ENCODE measurements around the gene RTF1. TPM values are rescaled to one million over a fixed set of nuclear protein-coding genes. Genes with fewer than 3 reads are reported as not detected.

The RTF1 gene
- total RNA-seq, 1 donor from 2014 or later: 7.6 TPM

DNA sequence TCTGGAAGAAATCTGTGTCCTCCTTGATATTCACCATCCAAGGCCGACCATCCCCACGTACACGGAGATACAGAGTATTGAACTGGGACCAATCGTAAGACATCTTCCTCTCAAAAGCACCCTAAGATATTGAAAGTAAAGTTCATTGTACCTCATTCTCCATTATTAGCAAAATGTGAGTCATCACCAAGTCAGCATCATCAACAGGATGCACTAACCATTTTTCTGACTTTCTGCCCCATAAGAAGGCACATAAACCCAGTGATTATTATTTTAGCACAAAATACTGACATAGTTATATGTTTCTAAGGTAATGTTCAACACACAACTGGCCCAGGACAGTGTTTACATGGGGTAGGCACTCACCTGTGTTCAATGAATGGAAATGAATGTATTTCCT, 22.0 kb upstream of the RTF1 start:
- TF ChIP-seq CTCF (IDR thresholded peaks at IDR 0.05; ENCODE audit: insufficient read depth, low read length, severe bottlenecking): no peak

DNA sequence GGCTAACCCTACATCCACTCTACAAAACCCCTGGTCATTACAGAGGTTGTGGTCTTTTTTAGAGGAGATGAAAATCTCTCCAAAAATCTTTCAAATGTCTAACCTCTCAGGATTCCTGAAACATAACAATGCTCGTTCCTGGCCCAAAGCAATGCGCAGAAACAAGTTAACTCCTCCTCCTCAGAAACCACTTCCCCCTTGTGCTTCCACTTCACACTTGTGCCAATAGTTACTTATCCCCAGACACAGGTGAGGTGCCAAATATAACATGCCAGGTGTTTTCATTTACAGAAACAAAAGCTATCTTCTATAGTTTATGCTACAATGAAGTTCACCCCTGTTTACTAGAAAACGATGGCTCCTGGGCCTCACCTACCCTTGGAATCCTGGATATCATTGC, 20.8 kb upstream of the RTF1 start:
- Histone ChIP-seq H3K27me3 (ENCODE audit: control insufficient read depth, insufficient read depth, low read length) (no peaks in the 10 kb centered on the region), H3K36me3 (ENCODE audit: control insufficient read depth, insufficient read depth, low read length) (no peaks in the 10 kb centered on the region), H3K4me3 (ENCODE audit: low read depth, low read length) (no peak overlapping the region)
- no peak for TF ChIP-seq CTCF (IDR thresholded peaks at IDR 0.05; ENCODE audit: insufficient read depth, low read length, severe bottlenecking)
- DNase-seq (ENCODE audit: low read depth): no peak
- no peak for FAIRE-seq

More for the DNA sequence above, 22.0 kb upstream of the RTF1 start:
- H3K4me3 ChIP-seq (ENCODE audit: low read depth, low read length): no peak overlapping the region
- FAIRE-seq: no peak
- no peaks in the 10 kb centered on the region for H3K36me3 ChIP-seq (ENCODE audit: control insufficient read depth, insufficient read depth, low read length)
- H3K27me3 ChIP-seq (ENCODE audit: control insufficient read depth, insufficient read depth, low read length): no peaks in the 10 kb centered on the region
- DNase-seq (ENCODE audit: low read depth): no peak

GRCh38 chr15:41401904-41402267, 15.0 kb upstream of the RTF1 start:
- no peak for TF ChIP-seq CTCF (IDR thresholded peaks at IDR 0.05; ENCODE audit: insufficient read depth, low read length, severe bottlenecking)
- no peak for DNase-seq (ENCODE audit: low read depth)
- Histone ChIP-seq H3K27me3 (ENCODE audit: control insufficient read depth, insufficient read depth, low read length) (no peaks in the 10 kb centered on the region), H3K4me3 (ENCODE audit: low read depth, low read length) (peak overlapping the region; percentile 74), H3K36me3 (ENCODE audit: control insufficient read depth, insufficient read depth, low read length) (no peaks in the 10 kb centered on the region)
- FAIRE-seq: no peak

- FAIRE-seq: no peak
Observed at GRCh38 chr15:41407341-41407740, 9.6 kb upstream of the RTF1 start.

DNA sequence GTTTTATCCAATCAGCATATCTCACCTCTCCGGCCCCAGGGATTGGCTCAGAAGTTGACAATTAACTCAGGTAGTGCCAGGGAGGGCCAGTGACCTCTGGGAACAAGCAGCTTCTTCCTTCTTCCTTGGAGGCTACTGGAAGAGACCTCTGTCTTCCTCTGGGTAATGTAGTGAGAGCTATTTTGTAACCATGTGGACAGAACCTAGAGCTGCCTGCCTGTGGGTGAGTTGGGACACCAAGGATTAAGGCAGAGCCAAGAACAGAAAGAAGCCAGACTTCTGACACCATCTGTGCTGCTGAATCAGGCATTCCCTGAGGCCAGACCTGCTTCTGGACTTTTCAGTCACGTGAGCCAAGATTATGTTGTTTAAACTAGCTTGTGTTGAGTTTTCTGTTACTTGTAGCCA, 8.7 kb upstream of the RTF1 start:
- Histone ChIP-seq H3K36me3 (ENCODE audit: control insufficient read depth, insufficient read depth, low read length) (no peaks in the 10 kb centered on the region), H3K27me3 (ENCODE audit: control insufficient read depth, insufficient read depth, low read length) (no peaks in the 10 kb centered on the region), H3K4me3 (ENCODE audit: low read depth, low read length) (no peak overlapping the region)
- DNase-seq (ENCODE audit: low read depth) (peak; percentile 55), FAIRE-seq (no peak)
- no peak for TF ChIP-seq CTCF (IDR thresholded peaks at IDR 0.05; ENCODE audit: insufficient read depth, low read length, severe bottlenecking)

More at GRCh38 chr15:41407341-41407740, 9.6 kb upstream of the RTF1 start:
- Histone ChIP-seq H3K27me3 (ENCODE audit: control insufficient read depth, insufficient read depth, low read length) (no peaks in the 10 kb centered on the region), H3K36me3 (ENCODE audit: control insufficient read depth, insufficient read depth, low read length) (no peaks in the 10 kb centered on the region), H3K4me3 (ENCODE audit: low read depth, low read length) (no peak overlapping the region)
- no peak for TF ChIP-seq CTCF (IDR thresholded peaks at IDR 0.05; ENCODE audit: insufficient read depth, low read length, severe bottlenecking)
- DNase-seq (ENCODE audit: low read depth): no peak

GRCh38 chr15:41411031-41411430, 5.9 kb upstream of the RTF1 start:
- peak; percentile 56 for DNase-seq (ENCODE audit: low read depth)
- Histone ChIP-seq H3K27me3 (ENCODE audit: control insufficient read depth, insufficient read depth, low read length) (no peaks in the 10 kb centered on the region), H3K4me3 (ENCODE audit: low read depth, low read length) (no peak overlapping the region), H3K36me3 (ENCODE audit: control insufficient read depth, insufficient read depth, low read length) (no peaks in the 10 kb centered on the region)
- no peak for FAIRE-seq
- no peak for TF ChIP-seq CTCF (IDR thresholded peaks at IDR 0.05; ENCODE audit: insufficient read depth, low read length, severe bottlenecking)

All from bronchial epithelial cell (primary cell).